HL-60/S4 treated with phorbol 12-myristate 13-acetate at 8.2 ng/mL for 4 days and 3 days (cell line): ENCODE measurements around the gene HIC1.

Experiments used
- in situ Hi-C: fragments of 300-500 bp; cut with MboI; formaldehyde crosslinking; loops from 2 replicates; pipeline ENCODE4 v1.15.0; 2022; ENCODE audit warnings: low sequenced_read_pairs

The HIC1 gene

GRCh38 chr17:2094891-2095535, 40.1 kb downstream of the HIC1 start:
- in situ Hi-C loops: no loop called here

GRCh38 chr17:2095536-2095910, 40.6 kb downstream of the HIC1 start:
- in situ Hi-C loops: no loop called here

- in situ Hi-C loops: no loop called here
Observed at GRCh38 chr17:2101448-2102257, 46.8 kb downstream of the HIC1 start.

DNA sequence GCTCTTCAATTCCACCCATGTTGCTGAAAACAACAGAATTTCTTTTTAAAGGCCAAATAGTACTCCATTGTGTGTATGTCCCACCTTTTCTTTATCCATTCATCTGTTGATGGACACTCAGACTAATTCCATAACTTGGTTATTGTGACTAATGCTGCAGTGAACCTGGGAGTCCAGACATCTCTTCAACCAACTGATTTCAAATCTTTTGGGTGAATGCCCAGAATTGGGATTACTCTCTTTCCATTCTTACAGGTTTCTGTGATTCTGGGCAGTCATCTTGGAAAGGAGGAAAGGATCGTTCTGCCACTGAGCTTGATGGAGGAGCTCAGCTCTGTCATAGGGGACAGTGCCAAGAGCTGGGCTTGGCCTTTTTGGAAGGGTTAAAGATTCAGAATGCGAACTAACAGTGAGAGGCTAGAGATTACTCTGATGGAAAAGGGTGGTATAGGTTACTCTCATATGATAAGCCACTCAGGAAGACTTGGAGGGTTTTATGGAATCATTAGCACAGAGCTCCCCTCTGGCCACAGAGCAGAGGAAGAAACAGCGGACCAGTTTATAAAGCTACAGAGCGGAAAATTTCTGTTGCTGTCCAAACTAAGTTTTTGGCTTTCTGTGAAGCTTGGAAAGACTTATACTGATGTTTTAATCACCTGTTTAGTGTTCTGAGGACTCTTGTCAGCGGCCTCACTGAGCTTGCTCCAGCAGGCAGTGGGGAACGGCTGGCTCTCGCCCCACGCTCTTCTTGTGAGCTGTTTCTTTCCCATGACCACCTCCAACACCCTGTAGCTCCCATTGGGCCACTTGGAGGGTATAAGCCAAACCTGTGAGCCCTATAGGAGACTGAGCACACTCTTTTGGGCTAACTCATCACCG, 48.3 kb downstream of the HIC1 start:
- in situ Hi-C loops: no loop called here

GRCh38 chr17:2105663-2106062, 50.8 kb downstream of the HIC1 start:
- in situ Hi-C loops: no loop called here

GRCh38 chr17:2106308-2106955, 51.5 kb downstream of the HIC1 start:
- in situ Hi-C loops: no loop called here

GRCh38 chr17:2107050-2107449, 52.1 kb downstream of the HIC1 start:
- in situ Hi-C loops: no loop called here

DNA sequence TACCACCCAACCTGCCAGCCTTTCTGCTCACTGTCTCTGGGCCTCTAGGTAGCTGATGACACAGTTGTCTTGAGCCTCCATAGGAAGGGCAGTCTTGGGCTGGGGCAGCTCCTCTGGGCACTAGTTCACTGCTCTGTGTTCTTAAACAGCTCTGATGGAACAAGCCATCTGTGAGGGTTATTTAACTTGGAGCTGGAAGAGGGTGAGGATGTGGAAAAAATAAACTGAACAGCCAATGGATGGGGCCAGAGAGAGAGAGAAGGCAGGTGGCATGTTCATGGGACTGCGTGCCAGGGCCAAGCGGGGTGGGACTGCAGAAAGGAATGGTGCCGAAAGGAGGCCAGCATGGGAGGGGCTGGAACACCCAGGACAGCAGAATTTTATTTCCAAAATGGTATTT, 52.6 kb downstream of the HIC1 start:
- in situ Hi-C loops: no loop called here

- in situ Hi-C loops: no loop called here
Observed at GRCh38 chr17:2108170-2108569, 53.3 kb downstream of the HIC1 start.

DNA sequence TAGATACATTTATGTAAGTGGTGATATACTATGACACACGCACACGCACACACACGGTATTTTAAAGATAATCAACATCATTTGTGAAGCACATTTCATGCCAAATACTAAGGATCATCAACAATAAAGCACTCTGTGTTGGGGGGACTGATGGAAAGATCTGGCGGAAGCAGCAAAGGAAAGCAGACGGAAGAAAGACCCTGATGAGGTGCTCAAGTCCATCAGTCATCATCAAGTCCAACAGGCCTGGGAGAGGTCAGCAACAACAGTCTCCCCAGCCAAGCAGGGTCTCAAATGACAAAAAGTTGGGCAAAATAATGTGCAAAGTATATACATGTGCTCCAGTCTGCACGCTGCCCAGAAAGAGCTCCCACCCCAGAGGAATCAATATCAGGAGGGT, 55.5 kb downstream of the HIC1 start:
- in situ Hi-C loops: no loop called here

GRCh38 chr17:2111691-2112090, 56.8 kb downstream of the HIC1 start:
- in situ Hi-C loops: no loop called here
